DMS53 (cell line): ENCODE measurements around the gene DCHS2.

Experiments used
- DNase-seq: peaks from one replicate; lab custom pipeline; 2025; lab: John Stamatoyannopoulos, UW

DCHS2 gene

GRCh38 chr4:154211506-154211905 lies 280.1 kb downstream of the DCHS2 start:
- DNase-seq: no peak

GRCh38 chr4:154208424-154208823 lies 283.2 kb downstream of the DCHS2 start:
- DNase-seq: peak; percentile 9

GRCh38 chr4:154205471-154205870 lies 286.1 kb downstream of the DCHS2 start:
- no peak for DNase-seq

- no peak for DNase-seq
Measured at GRCh38 chr4:154194649-154195048, 296.9 kb downstream of the DCHS2 start.

GRCh38 chr4:154192585-154192984 lies 299.0 kb downstream of the DCHS2 start:
- no peak for DNase-seq

GRCh38 chr4:154189346-154189745 lies 302.3 kb downstream of the DCHS2 start:
- DNase-seq: no peak

- DNase-seq: no peak
Measured at GRCh38 chr4:154186888-154187287, 304.7 kb downstream of the DCHS2 start.

GRCh38 chr4:154186035-154186434 lies 305.6 kb downstream of the DCHS2 start:
- no peak for DNase-seq

GRCh38 chr4:154184238-154184637 lies 307.4 kb downstream of the DCHS2 start:
- no peak for DNase-seq

GRCh38 chr4:154183264-154183663 lies 308.3 kb downstream of the DCHS2 start:
- no peak for DNase-seq
